ENCODE results near the gene CORO1C.
A peak's percentile ranks its signal among the peaks of the same experiment; 100 is the strongest.

CORO1C gene

DNA sequence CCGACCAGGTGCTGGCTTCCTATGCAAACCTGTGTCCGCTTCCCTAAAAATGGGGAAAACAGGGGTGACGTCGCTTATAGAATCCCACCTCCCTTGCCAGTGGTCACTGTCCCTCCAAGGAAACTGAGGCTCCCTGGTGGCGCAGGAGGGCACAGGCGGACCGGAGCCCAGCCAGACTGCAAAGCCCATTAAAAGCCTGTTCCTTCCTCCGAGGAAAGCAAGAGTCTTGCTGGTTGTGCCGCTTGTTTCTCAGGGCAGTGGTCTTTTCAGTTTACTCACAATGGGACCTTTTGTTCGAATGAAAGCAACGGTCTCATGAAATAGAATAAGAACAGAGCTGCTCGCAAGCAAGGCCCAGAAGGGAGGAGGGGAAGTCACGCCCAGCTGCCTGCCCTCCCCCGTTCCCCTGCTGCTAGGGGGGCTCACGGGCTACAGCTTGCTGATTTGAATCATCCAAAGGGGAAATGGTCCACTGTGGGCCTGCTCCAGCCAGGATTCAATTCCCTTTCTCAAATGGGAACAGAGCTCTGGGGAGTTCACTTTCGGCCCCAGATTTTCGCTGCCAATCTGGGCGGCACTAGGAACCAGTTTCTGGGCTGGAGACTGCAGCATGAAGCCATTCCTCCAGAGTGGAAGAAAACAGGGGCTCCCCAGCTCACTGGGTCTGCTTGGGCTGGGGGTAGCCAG lies 93.0 kb downstream of the CORO1C start:
- DNase-seq (peak; percentile 74), ATAC-seq (ENCODE audit: insufficient read depth, low read depth) (no peak)
- Histone ChIP-seq H3K4me3 (ENCODE audit: low read depth in 1 of 2, low read length in 2 of 2) (no peak overlapping the region), H3K4me1 (ENCODE audit: insufficient read depth, low read length) (peaks cover 74% of the 10 kb centered on the region), H3K27me3 (ENCODE audit: insufficient read depth, low read length, poor library complexity) (no peaks in the 10 kb centered on the region), H3K79me2 (ENCODE audit: insufficient read depth, low read length) (peaks cover 10% of the 10 kb centered on the region), H3K9ac (ENCODE audit: low read depth, low read length) (peak overlapping the region; percentile 45), H3K36me3 (ENCODE audit: insufficient read depth, low read length) (peaks cover 4% of the 10 kb centered on the region), H2AFZ (ENCODE audit: low read depth, low read length) (no peak overlapping the region), H3K27ac (ENCODE audit: low read length) (peak overlapping the region; percentile 90), H3K4me2 (ENCODE audit: insufficient read depth, low read length) (peak overlapping the region; percentile 41), H4K20me1 (ENCODE audit: insufficient read depth, low read length) (no peaks in the 10 kb centered on the region), H3K9me3 (ENCODE audit: insufficient read depth, low read length, severe bottlenecking) (no peaks in the 10 kb centered on the region)
- TF ChIP-seq, protein P1, sequence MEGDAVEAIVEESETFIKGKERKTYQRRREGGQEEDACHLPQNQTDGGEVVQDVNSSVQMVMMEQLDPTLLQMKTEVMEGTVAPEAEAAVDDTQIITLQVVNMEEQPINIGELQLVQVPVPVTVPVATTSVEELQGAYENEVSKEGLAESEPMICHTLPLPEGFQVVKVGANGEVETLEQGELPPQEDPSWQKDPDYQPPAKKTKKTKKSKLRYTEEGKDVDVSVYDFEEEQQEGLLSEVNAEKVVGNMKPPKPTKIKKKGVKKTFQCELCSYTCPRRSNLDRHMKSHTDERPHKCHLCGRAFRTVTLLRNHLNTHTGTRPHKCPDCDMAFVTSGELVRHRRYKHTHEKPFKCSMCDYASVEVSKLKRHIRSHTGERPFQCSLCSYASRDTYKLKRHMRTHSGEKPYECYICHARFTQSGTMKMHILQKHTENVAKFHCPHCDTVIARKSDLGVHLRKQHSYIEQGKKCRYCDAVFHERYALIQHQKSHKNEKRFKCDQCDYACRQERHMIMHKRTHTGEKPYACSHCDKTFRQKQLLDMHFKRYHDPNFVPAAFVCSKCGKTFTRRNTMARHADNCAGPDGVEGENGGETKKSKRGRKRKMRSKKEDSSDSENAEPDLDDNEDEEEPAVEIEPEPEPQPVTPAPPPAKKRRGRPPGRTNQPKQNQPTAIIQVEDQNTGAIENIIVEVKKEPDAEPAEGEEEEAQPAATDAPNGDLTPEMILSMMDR (IDR thresholded peaks at IDR 0.05; ENCODE audit: borderline replicate concordance, extremely low read depth, low read length, poor library complexity, severe bottlenecking) = no peak
- no peak for TF ChIP-seq EZH2 (IDR thresholded peaks at IDR 0.05; ENCODE audit: borderline replicate concordance, low read depth, low read length, severe bottlenecking)

DNA sequence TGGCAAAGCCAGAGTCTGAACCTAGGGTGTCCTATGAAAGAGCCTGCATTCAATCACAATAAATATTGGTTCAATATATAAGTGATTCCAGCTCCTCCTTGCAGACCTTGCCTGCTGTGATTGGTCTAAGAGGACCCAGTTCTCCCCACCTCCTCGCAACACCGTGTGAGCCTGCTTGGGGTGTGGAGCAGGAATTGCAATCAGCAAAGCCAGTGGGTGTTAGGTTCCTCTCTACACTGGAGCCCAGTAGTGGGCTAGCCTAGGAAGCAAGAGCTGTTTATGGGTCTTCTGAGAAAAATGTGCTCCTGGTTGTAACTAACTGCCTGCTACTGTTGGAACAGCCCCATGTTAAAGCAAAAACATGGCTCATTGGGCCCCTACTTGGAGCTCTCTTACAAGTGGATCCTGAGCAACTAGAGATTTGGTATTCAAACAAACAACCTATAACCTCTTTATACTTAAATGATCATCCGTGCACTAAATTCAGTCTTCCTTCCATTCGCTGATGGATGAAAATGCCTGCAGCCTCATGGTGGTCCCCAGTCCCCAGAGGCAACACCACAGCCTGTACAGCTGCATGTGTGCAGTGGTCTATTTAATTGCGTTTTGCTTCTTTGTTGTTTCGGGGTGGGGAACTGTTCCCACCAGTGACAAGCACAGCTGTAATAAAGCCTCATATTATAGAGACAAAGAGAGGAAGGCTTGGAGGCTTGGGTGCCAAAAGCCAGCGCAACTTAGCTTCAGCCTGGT lies 93.9 kb downstream of the CORO1C start:
- peak overlapping the region; percentile 45 for H3K9ac ChIP-seq (ENCODE audit: low read depth, low read length)
- H3K4me1 ChIP-seq (ENCODE audit: insufficient read depth, low read length) = peaks cover 83% of the 10 kb centered on the region
- peak overlapping the region; percentile 41 for H3K4me2 ChIP-seq (ENCODE audit: insufficient read depth, low read length)
- DNase-seq (peak; percentile 73), ATAC-seq (ENCODE audit: insufficient read depth, low read depth) (peak; percentile 39)
- no peak overlapping the region for H2AFZ ChIP-seq (ENCODE audit: low read depth, low read length)
- no peaks in the 10 kb centered on the region for H4K20me1 ChIP-seq (ENCODE audit: insufficient read depth, low read length)
- H3K27me3 ChIP-seq (ENCODE audit: insufficient read depth, low read length, poor library complexity) = no peaks in the 10 kb centered on the region
- no peak for TF ChIP-seq EZH2 (IDR thresholded peaks at IDR 0.05; ENCODE audit: borderline replicate concordance, low read depth, low read length, severe bottlenecking)
- TF ChIP-seq, protein P1 (IDR thresholded peaks at IDR 0.05; ENCODE audit: borderline replicate concordance, extremely low read depth, low read length, poor library complexity, severe bottlenecking) = no peak
- no peaks in the 10 kb centered on the region for H3K9me3 ChIP-seq (ENCODE audit: insufficient read depth, low read length, severe bottlenecking)
- peak overlapping the region; percentile 90 for H3K27ac ChIP-seq (ENCODE audit: low read length)
- H3K36me3 ChIP-seq (ENCODE audit: insufficient read depth, low read length) = peaks cover 3% of the 10 kb centered on the region
- H3K79me2 ChIP-seq (ENCODE audit: insufficient read depth, low read length) = peaks cover 19% of the 10 kb centered on the region
- H3K4me3 ChIP-seq (ENCODE audit: low read depth in 1 of 2, low read length in 2 of 2) = no peak overlapping the region

DNA sequence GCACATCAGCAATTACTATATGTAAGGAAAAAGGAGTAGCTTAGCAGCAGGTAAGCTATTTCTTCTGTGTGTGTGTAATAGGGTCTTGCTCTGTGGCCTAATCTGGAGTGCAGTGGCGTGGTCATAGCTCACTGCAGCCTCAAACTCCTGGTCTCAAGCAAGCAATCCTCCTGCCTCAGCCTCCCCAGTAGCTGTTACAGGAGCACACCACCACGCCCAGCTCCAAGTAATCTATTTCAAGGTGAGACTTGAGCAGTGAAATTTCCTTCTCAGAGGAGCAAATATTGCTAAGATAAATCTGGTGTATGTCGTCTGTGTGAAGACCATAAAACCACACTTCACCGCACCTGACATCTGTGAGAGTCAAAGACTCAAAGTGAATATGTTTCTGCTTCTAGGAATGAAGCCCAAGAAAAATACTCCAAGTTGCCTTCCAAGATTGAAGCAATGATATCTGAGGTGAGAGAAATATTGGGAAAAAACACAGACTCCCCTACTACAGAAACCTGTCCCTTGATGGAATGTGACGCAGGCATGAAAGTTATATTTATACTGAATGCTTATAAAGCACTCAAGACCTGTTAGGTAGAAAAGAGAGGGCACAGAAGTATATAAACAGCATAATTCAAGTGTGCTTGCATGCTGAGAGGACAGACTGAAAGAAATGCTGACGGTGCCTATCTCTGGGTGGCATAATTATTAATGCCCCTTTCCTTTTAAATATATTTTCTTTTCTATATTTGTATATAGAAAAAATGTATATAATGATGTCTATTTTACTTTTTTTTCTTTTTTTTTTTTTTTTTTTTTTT lies 95.1 kb downstream of the CORO1C start:
- H3K4me1 ChIP-seq (ENCODE audit: insufficient read depth, low read length) = peaks cover 89% of the 10 kb centered on the region
- H3K9ac ChIP-seq (ENCODE audit: low read depth, low read length) = peak overlapping the region; percentile 86
- H4K20me1 ChIP-seq (ENCODE audit: insufficient read depth, low read length) = no peaks in the 10 kb centered on the region
- no peaks in the 10 kb centered on the region for H3K9me3 ChIP-seq (ENCODE audit: insufficient read depth, low read length, severe bottlenecking)
- ATAC-seq (ENCODE audit: insufficient read depth, low read depth) (no peak), DNase-seq (peak; percentile 55)
- peaks cover 31% of the 10 kb centered on the region for H3K79me2 ChIP-seq (ENCODE audit: insufficient read depth, low read length)
- TF ChIP-seq, protein P1 (IDR thresholded peaks at IDR 0.05; ENCODE audit: borderline replicate concordance, extremely low read depth, low read length, poor library complexity, severe bottlenecking) = no peak
- no peak for TF ChIP-seq EZH2 (IDR thresholded peaks at IDR 0.05; ENCODE audit: borderline replicate concordance, low read depth, low read length, severe bottlenecking)
- no peaks in the 10 kb centered on the region; the same call in none of the 2 replicates for H3K36me3 ChIP-seq (ENCODE audit: insufficient read depth, low read length)
- H2AFZ ChIP-seq (ENCODE audit: low read depth, low read length) = peak overlapping the region; percentile 26; the same call in 1 of the 2 replicates
- H3K4me3 ChIP-seq (ENCODE audit: low read depth in 1 of 2, low read length in 2 of 2) = peak overlapping the region in 1 of 2 experiments; percentile 59; a peak in 2 of 4 replicates
- no peaks in the 10 kb centered on the region for H3K27me3 ChIP-seq (ENCODE audit: insufficient read depth, low read length, poor library complexity)
- peak overlapping the region; percentile 78 for H3K4me2 ChIP-seq (ENCODE audit: insufficient read depth, low read length)
- H3K27ac ChIP-seq (ENCODE audit: low read length) = peak overlapping the region; percentile 95

Data from DND-41 (cell line).